Testis (tissue), 3 donors: Measurements from ENCODE around the gene DCLK1. TPM values are rescaled to one million over a fixed set of nuclear protein-coding genes. Genes with fewer than 3 reads are reported as not detected.

Experiments
- DNase-seq: peaks from one replicate; pipeline ENCODE4 v3.0.0-alpha.2; 2019
- H3K27ac ChIP-seq, 2 donors: fragments of 200-600 bp; sonication (generic); one replicate each; pipeline ENCODE4 v1.5.1; 2019
- H3K27me3 ChIP-seq: fragments of 200-600 bp; sonication (generic); one replicate; pipeline ENCODE4 v1.5.1; 2019
- H3K36me3 ChIP-seq: fragments of 200-600 bp; sonication (generic); one replicate; pipeline ENCODE4 v1.5.1; 2017; ENCODE audit warnings: low read depth; ENCODE audit errors: missing control alignments
- H3K4me1 ChIP-seq: fragments of 200-600 bp; sonication (generic); one replicate; pipeline ENCODE4 v1.5.1; 2019
- H3K4me3 ChIP-seq, 2 donors: fragments of 200-600 bp; sonication (generic); one replicate each; pipeline ENCODE4 v1.5.1; 2017 to 2019
- H3K9me3 ChIP-seq: fragments of 200-600 bp; sonication (generic); one replicate; pipeline ENCODE4 v1.5.1; 2017
- CTCF ChIP-seq, 3 experiments: fragments of 450-650 bp in 2 of 3; fragments of 200-600 bp in 1 of 3; sonication (generic) in 1 of 3; IDR thresholded peaks; one replicate each; pipeline ENCODE4 v1.5.1; 2016 to 2019; ENCODE audit warnings: antibody characterized with exemption in 3 of 3, mild to moderate bottlenecking in 2 of 3, moderate library complexity in 1 of 3
- POLR2A ChIP-seq: fragments of 450-650 bp; IDR thresholded peaks from one replicate; pipeline ENCODE4 v1.6.1; 2017; ENCODE audit warnings: antibody characterized with exemption, mild to moderate bottlenecking, moderate library complexity
- WGBS, 2 donors: methylation state at CpG; one replicate each; pipeline ENCODE4 v1.1.5; 2018; 5-methylcytosine and 5-hydroxymethylcytosine counted together
- intact Hi-C: fragments of 100-400 bp; cut with DNase I; formaldehyde crosslinking; loops from one replicate; pipeline ENCODE4 v1.15.1; 2023; ENCODE audit warnings: low total_unique reads
- polyA plus RNA-seq: library from polyadenylated mRNA; stranded (reverse); fragments of 350-450 nt; fragmentation: Illumina TruSeq; extraction: RNeasy Lipid Tissue Mini Kit (QIAGEN cat#74804); gene quantifications from one replicate; pipeline ENCODE4 v1.2.3, GENCODE V29; 2014; ENCODE audit warnings: low read depth, low replicate concordance; ENCODE audit not compliant: insufficient read depth
- total RNA-seq, 2 donors: library from RNA; depleted of rRNA; stranded (reverse); fragments of >200 nt; gene quantifications; one replicate each; pipeline ENCODE4 v1.2.3, GENCODE V29; 2016

DCLK1 gene
- total and polyA plus RNA-seq, 3 donors from 2014 or later, result 4.5 to 8.9 (median 4.9) TPM

- Histone ChIP-seq H3K4me3 (no peak overlapping the region), H3K9me3 (no peaks in the 10 kb centered on the region), H3K4me1 (peaks cover 15% of the 10 kb centered on the region), H3K36me3 (no peaks in the 10 kb centered on the region), H3K27me3 (no peaks in the 10 kb centered on the region), H3K27ac (no peak overlapping the region)
- DNase-seq, result no peak
- WGBS, 2 donors, result 64 to 73% methylated on average over 12 of the region's 12 CpGs
- intact Hi-C loops, result no loop called here
- TF ChIP-seq CTCF (IDR thresholded peaks at IDR 0.05), result no peak
- no peak for TF ChIP-seq POLR2A
Observed at GRCh38 chr13:35855531-35856019, 275.6 kb downstream of the DCLK1 start.

- H3K27ac ChIP-seq, result no peak overlapping the region
- no peaks in the 10 kb centered on the region for H3K36me3 ChIP-seq
- no peak overlapping the region for H3K4me3 ChIP-seq
- 87 to 91% methylated on average over 8 of the region's 8 CpGs for WGBS, 2 donors
- intact Hi-C loops, result no loop called here
- H3K4me1 ChIP-seq, result peaks cover 4% of the 10 kb centered on the region
- TF ChIP-seq POLR2A (no peak), CTCF (IDR thresholded peaks at IDR 0.05) (no peak)
- H3K27me3 ChIP-seq, result no peaks in the 10 kb centered on the region
- H3K9me3 ChIP-seq, result no peaks in the 10 kb centered on the region
- no peak for DNase-seq
Observed at GRCh38 chr13:35854286-35854685, 276.9 kb downstream of the DCLK1 start.

DNA sequence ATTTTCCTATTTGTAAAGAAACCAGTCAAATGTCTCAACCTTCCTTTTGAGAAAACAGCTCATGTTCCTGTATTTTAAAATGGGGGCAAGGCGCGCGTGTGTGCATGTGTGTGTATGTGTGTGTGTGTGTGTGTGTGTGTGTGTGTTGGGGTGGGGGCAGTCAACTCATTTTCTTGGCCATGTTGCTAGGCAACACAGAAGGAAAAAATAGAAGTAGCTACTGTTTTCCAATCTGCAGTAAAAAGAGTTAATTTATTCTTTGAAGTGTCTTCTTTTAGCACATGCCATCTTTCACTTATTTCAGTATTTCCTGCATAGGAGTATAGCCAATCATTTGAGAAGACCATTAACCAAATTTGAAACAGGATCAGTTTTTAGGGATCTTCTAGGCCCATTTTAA is 279.3 kb downstream of the DCLK1 start:
- intact Hi-C loops, result no loop called here
- Histone ChIP-seq H3K9me3 (no peaks in the 10 kb centered on the region), H3K27me3 (no peaks in the 10 kb centered on the region), H3K4me1 (peaks cover 4% of the 10 kb centered on the region), H3K36me3 (no peaks in the 10 kb centered on the region), H3K27ac (no peak overlapping the region), H3K4me3 (no peak overlapping the region)
- DNase-seq, result no peak
- WGBS, 2 donors, result 90 to 93% methylated on average over 3 of the region's 3 CpGs
- no peak for TF ChIP-seq CTCF (IDR thresholded peaks at IDR 0.05)
- no peak for TF ChIP-seq POLR2A

DNA sequence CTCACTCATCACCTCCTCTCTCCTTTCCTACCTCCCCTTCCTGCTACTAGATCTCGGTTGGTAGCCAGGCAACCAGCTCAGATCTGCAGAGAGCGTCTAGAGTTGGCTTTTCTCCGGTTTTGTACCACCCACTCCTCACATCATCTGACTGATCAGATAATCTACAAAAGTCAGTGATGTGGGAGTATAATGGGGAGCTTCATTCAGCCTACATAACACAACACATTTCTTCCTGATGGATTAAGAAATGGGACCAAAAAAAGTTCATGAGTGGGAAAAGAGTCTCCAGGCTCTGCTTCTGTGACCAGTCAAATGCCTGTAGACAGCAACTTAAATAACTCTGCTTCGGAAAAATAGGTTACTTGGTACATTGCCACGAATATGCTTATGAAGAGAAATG is 279.8 kb downstream of the DCLK1 start:
- no peak overlapping the region for H3K27ac ChIP-seq
- WGBS, 2 donors, result 82% methylated on average over 5 of the region's 5 CpGs
- H3K36me3 ChIP-seq, result no peaks in the 10 kb centered on the region
- no peaks in the 10 kb centered on the region for H3K9me3 ChIP-seq
- intact Hi-C loops, result no loop called here
- no peak for DNase-seq
- H3K4me3 ChIP-seq, result no peak overlapping the region
- H3K27me3 ChIP-seq, result no peaks in the 10 kb centered on the region
- TF ChIP-seq POLR2A (no peak), CTCF (IDR thresholded peaks at IDR 0.05) (no peak)
- peaks cover 2% of the 10 kb centered on the region for H3K4me1 ChIP-seq

GRCh38 chr13:35850569-35850968 is 280.6 kb downstream of the DCLK1 start:
- Histone ChIP-seq H3K4me3 (no peak overlapping the region), H3K27me3 (no peaks in the 10 kb centered on the region), H3K4me1 (no peaks in the 10 kb centered on the region), H3K9me3 (no peaks in the 10 kb centered on the region), H3K36me3 (no peaks in the 10 kb centered on the region), H3K27ac (no peak overlapping the region)
- TF ChIP-seq CTCF (IDR thresholded peaks at IDR 0.05) (no peak), POLR2A (no peak)
- no peak for DNase-seq
- intact Hi-C loops, result no loop called here
- 88 to 95% methylated on average over 5 of the region's 5 CpGs for WGBS, 2 donors
